CMK (cell line): ENCODE measurements around the gene MARCHF4.

Experiments
- DNase-seq: peaks from one replicate; pipeline ENCODE4 v3.0.0-alpha.2; 2010; ENCODE audit warnings: low read depth

The MARCHF4 gene, protein sequence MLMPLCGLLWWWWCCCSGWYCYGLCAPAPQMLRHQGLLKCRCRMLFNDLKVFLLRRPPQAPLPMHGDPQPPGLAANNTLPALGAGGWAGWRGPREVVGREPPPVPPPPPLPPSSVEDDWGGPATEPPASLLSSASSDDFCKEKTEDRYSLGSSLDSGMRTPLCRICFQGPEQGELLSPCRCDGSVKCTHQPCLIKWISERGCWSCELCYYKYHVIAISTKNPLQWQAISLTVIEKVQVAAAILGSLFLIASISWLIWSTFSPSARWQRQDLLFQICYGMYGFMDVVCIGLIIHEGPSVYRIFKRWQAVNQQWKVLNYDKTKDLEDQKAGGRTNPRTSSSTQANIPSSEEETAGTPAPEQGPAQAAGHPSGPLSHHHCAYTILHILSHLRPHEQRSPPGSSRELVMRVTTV

GRCh38 chr2:216371721-216372702 is at the start of gene MARCHF4:
TSS of gene MARCHF4 (minus strand) at chr2:216372483. CDS start at chr2:216370260, 2,223 bp downstream.
- no peak for DNase-seq

GRCh38 chr2:216420367-216421101 is 48.3 kb upstream of the MARCHF4 start:
- no peak for DNase-seq

GRCh38 chr2:216418981-216419380 is 46.7 kb upstream of the MARCHF4 start:
- no peak for DNase-seq

GRCh38 chr2:216416571-216417307 is 44.5 kb upstream of the MARCHF4 start:
- DNase-seq, result no peak

- DNase-seq, result no peak
These were observed 43.3 kb upstream of the MARCHF4 start for GRCh38 chr2:216415541-216415940.

- no peak for DNase-seq
These were observed 42.6 kb upstream of the MARCHF4 start for GRCh38 chr2:216414772-216415319.

- DNase-seq, result no peak
These were observed 41.6 kb upstream of the MARCHF4 start for GRCh38 chr2:216413882-216414281.

DNA sequence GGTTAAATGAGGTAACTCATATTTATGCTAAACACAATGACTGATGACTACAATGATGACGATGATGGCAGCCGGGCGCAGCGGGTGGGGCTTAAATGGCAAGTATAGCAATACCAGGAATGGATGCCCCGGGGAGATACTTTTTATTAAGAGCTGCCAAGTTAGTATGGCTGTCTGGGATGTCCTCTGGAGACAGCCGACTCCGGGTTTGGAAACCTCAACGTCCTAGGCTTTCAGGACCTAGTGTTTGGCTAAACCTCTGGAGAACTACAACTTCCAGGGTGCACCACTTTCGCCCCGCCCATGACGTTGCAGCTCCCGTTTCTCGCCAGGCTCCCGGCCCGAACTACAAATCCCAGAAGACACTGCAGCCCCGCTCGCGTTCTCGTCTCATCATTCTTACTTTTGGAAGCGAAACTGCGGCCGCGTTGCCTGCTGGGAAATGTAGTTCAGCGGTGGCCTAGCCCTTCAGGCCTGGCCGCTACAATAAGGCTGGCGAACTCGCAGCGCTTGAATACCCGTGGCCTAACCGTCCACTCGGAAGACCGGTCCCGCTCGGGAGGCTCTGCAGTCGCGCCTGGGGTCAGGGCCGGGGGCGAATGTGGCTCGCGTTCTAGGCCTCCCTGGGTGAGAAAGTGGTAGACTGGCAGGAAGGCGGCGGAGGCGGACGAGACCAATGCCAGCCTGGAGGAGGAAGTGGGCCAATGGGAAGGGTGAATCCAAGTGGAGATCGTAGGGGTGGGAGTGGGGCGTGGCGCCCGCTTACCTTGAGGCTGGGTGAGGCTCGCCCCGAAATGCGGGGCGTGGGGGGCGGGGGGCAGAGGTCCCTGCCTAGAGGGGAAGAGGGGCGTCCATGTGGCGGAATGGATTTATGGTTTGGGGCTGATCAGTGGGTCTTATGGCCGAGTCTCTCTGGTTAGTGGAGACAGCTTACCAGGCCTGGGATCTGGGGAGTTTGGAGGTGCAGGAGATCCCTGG is 40.0 kb upstream of the MARCHF4 start, which contains the start of gene SMARCAL1:
SMARCAL1 (plus strand) TSS at position 463 of the 978 bp plus-strand sequence. CDS start 2,221 bp downstream, outside the sequence.
- DNase-seq, result peak; percentile 91

DNA sequence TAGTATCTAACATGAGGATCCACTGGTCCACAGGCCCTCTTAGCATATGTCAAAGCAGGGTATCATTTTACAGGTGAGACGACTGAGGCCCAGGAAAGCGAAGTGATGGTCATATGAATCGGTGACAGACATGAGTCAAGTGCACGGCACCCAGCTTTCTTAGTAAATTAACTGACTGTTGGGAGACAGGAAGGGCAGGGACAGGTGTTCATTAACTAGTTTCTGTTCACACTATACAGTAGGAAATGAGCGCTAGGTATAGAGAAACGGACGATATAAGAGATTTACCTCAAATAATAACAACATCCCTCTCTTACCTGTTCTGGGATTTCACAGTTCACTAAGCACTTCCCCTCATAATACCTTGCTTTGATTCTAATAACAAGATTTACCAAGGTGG is 38.3 kb upstream of the MARCHF4 start:
- no peak for DNase-seq

DNA sequence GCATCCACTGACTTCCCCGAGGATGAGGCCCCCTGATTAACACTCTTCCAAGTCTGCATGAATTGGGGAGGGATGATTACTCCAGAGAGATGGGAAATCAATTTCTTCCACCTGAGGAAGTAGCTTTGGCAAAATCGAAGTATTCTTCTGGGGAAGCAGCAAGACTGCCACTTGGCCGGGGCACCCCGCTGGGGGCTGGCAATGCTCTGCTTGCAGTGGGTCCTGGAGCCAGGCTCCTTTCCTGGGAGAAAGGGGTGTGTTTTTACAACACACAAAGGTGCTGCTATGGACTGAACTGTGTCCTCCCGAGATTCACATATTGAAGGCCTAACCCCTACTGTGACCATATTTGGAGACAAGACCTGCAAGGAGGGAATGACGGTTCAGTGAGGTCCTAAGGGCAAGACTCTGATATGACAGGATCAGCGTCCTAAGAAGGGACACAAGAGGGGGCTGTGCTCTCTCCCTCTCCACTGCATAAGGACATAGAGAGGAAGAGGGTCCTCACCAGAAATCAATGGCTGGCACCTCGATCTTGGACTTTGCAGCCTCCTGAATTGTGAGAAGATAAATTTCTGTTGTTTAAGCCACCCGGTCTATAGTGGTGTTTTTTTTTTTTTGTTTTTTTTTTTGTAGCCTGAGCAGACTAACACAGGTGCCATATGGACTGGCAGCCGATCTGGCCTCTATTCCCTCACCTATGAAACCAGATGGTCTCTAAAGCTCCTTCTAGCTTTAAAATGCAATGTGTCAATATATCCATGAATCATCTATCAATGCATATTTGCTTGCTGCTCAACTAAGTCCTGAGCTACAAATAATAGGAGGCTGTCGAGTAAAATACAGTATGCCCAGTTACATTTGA is 36.4 kb upstream of the MARCHF4 start:
- DNase-seq, result no peak

DNA sequence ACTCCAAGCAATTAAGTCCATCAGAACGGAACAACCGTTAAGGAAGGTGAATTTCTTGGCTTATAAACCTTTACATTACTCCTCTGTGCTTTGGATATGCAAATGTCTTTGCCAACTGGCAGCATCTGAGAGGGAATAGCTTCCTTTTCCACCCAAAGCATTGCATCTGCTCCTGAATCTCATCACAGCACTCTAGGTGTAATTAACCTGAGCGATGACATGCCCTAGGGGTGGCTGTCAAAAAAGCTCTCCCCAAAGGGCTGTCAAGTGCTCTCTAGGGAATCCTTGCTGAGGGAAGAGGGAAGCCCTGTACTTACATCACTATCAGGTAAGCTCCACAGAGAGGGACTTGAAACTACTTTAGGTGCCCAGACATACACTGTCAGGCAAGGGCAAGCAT is 34.5 kb upstream of the MARCHF4 start:
- no peak for DNase-seq

GRCh38 chr2:216405588-216405987 is 33.3 kb upstream of the MARCHF4 start:
- DNase-seq, result no peak

DNA sequence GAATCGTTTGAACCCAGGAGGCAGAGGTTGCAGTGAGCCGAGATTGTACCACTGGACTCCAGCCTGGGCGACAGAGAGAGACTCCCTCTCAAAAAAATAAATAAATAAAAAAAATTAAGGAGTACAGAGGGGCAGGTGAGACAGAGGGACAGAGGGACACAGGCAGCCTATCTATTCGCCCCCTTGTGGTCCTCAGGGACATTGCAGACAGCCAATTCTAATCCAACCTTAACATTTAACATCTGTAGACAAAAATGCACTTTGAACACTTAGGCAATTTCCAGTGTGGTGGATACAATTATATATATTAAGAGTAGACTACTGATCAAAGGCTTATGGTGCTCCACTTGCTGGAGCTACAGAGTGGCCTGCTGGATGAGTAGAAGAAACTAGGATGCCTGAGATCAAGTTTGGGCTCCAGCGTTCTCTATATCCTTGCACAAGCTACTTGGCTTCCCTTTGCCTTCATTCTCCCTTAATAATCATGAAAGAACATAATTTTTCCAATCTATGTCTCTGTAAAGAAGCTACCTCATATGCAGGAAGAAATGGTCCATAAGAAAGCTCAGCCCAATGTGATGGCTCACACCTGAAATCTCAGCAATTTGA is 31.8 kb upstream of the MARCHF4 start:
- no peak for DNase-seq

GRCh38 chr2:216402751-216403150 is 30.5 kb upstream of the MARCHF4 start:
- DNase-seq, result no peak

DNA sequence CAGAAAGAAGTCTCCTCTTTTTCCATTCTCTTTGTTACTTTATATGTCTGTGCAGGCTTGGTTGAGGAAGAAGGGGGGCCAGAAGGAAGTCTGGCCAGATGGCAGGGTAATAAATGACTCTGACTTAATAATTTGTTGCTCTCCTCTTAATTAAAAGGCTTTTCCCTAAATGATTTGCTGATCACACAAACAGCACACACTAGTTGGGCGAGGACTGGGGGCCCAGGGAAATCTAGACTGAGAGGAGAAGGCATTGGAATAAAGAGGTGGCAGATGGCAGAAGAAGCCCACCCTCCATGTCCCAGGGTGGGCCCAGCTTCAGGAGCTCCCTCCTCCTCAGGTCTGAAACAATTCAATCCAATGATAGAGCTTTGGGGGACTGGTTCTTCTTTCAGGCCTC is 27.3 kb upstream of the MARCHF4 start:
- DNase-seq, result no peak

DNA sequence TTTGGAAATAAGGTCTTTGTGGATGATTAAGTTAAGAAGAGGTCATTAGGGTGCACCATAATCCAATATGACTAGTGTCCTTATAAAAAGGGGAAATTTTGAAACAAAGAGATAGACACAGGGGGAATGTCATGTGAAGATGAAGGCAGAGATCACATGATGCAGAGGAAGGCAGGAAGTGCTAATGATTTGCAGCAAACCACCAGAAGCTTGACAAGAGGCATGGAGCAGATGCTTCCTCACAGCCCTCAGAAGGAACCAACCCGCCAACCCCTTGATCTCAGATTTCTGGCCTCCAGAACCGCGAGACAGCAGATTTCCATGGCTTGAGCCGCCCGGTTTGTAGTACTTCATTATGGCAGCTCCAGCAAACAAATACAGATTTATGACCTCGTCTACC is 22.6 kb upstream of the MARCHF4 start:
- DNase-seq, result no peak

- no peak for DNase-seq
These were observed 20.9 kb upstream of the MARCHF4 start for GRCh38 chr2:216392945-216393840.
